WTC11 (cell line): ENCODE measurements around the gene ZNF605. TPM values are rescaled to one million over a fixed set of nuclear protein-coding genes. Genes with fewer than 3 reads are reported as not detected.

Source experiments
- ATAC-seq: fragments of 200-7000 bp; cut with Tn5 transposase; 2 replicates; pipeline ENCODE4 v1.10.0; 2021; ENCODE audit warnings: mild to moderate bottlenecking, moderate library complexity
- CTCF ChIA-PET: fragments of 300-600 bp; sonication (Branson Sonifier 250); formaldehyde crosslinking; loops from one replicate; lab custom pipeline; 2021; ENCODE audit warnings: antibody characterized with exemption; lab: Charles Lee
- POLR2A ChIA-PET: fragments of 350-600 bp; sonication (Branson Sonifier 250); formaldehyde crosslinking; loops from one replicate; lab custom pipeline; 2021; ENCODE audit warnings: antibody characterized with exemption; lab: Charles Lee
- DNase-seq: peaks from one replicate; pipeline ENCODE4 v3.0.0; 2021; ENCODE audit warnings: low spot score
- H3K27ac Mint-ChIP-seq: 2 replicates; pipeline ENCODE4 v1.8.0; 2021; ENCODE audit warnings: mixed read lengths
- H3K27me3 Mint-ChIP-seq: 2 replicates; pipeline ENCODE4 v1.8.0; 2021; ENCODE audit warnings: low read depth, mild to moderate bottlenecking, moderate library complexity, mixed read lengths
- H3K36me3 Mint-ChIP-seq: 2 replicates; pipeline ENCODE4 v1.8.0; 2021; ENCODE audit warnings: mixed read lengths
- H3K4me1 Mint-ChIP-seq: 2 replicates; pipeline ENCODE4 v1.8.0; 2022; ENCODE audit warnings: mixed read lengths
- H3K4me3 Mint-ChIP-seq: 2 replicates; pipeline ENCODE4 v1.8.0; 2021; ENCODE audit warnings: mild to moderate bottlenecking, moderate library complexity, mixed read lengths
- H3K9me3 Mint-ChIP-seq: 2 replicates; pipeline ENCODE4 v1.8.0; 2021; ENCODE audit warnings: mixed read lengths
- AFF4 ChIP-seq: sonication (generic); formaldehyde crosslinking; IDR thresholded peaks from 2 replicates; pipeline ENCODE4 v1.8.1; 2023; ENCODE audit warnings: mild to moderate bottlenecking, missing genetic modification reagents, borderline replicate concordance
- ATF1 ChIP-seq: sonication (generic); formaldehyde crosslinking; IDR thresholded peaks from 2 replicates; pipeline ENCODE4 v1.8.1; 2023; ENCODE audit warnings: mild to moderate bottlenecking, moderate library complexity, missing genetic modification reagents
- ATF2 ChIP-seq: sonication (generic); formaldehyde crosslinking; IDR thresholded peaks from 2 replicates; pipeline ENCODE4 v1.8.1; 2022; ENCODE audit warnings: low read depth, missing genetic modification reagents, borderline replicate concordance
- CREB1 ChIP-seq: sonication (generic); formaldehyde crosslinking; IDR thresholded peaks from 2 replicates; pipeline ENCODE4 v1.8.0; 2023; ENCODE audit warnings: mild to moderate bottlenecking, missing genetic modification reagents
- CREM ChIP-seq: sonication (generic); formaldehyde crosslinking; IDR thresholded peaks from 2 replicates; pipeline ENCODE4 v1.8.1; 2022; ENCODE audit warnings: mild to moderate bottlenecking, missing genetic modification reagents, moderate library complexity
- E2F4 ChIP-seq: sonication (generic); formaldehyde crosslinking; IDR thresholded peaks from 2 replicates; pipeline ENCODE4 v1.8.1; 2022; ENCODE audit warnings: low read depth, mild to moderate bottlenecking, moderate library complexity, missing genetic modification reagents, borderline replicate concordance
- FOXJ3 ChIP-seq: sonication (generic); formaldehyde crosslinking; IDR thresholded peaks from 2 replicates; pipeline ENCODE4 v1.9.0; 2021; ENCODE audit warnings: missing genetic modification reagents, mild to moderate bottlenecking, borderline replicate concordance
- FOXP1 ChIP-seq: sonication (generic); formaldehyde crosslinking; IDR thresholded peaks from 2 replicates; pipeline ENCODE4 v1.8.0; 2022; ENCODE audit warnings: missing genetic modification reagents, mild to moderate bottlenecking, moderate library complexity, borderline replicate concordance
- GABPB1 ChIP-seq: sonication (generic); formaldehyde crosslinking; IDR thresholded peaks from 2 replicates; pipeline ENCODE4 v1.8.1; 2023; ENCODE audit warnings: mild to moderate bottlenecking, missing genetic modification reagents
- IRF2 ChIP-seq: sonication (generic); formaldehyde crosslinking; IDR thresholded peaks from 2 replicates; pipeline ENCODE4 v1.8.0; 2022; ENCODE audit warnings: low read depth, missing genetic modification reagents, borderline replicate concordance
- JAZF1 ChIP-seq: fragments of 250-450 bp; sonication (Bioruptor Pico); IDR thresholded peaks from 2 replicates; pipeline ENCODE4 v1.9.0; 2021; ENCODE audit warnings: moderate library complexity, mild to moderate bottlenecking, inconsistent platforms
- NFATC4 ChIP-seq: fragments of 250-450 bp; sonication (Bioruptor Pico); IDR thresholded peaks from 2 replicates; pipeline ENCODE4 v1.9.0; 2021; ENCODE audit warnings: mild to moderate bottlenecking
- NFYB ChIP-seq: sonication (generic); formaldehyde crosslinking; conservative IDR thresholded peaks from 2 replicates; pipeline ENCODE4 v1.8.0; 2022; ENCODE audit warnings: low read depth, missing genetic modification reagents
- NR2C2 ChIP-seq: sonication (generic); formaldehyde crosslinking; IDR thresholded peaks from 2 replicates; pipeline ENCODE4 v1.8.0; 2022; ENCODE audit warnings: mild to moderate bottlenecking, missing genetic modification reagents
- PRRX2 ChIP-seq: fragments of 250-450 bp; sonication (Bioruptor Pico); IDR thresholded peaks from 2 replicates; pipeline ENCODE4 v1.8.0; 2021; ENCODE audit warnings: mild to moderate bottlenecking
- SP1 ChIP-seq: sonication (generic); formaldehyde crosslinking; conservative IDR thresholded peaks from 2 replicates; pipeline ENCODE4 v1.8.1; 2022; ENCODE audit warnings: missing genetic modification reagents
- TCF7 ChIP-seq: sonication (generic); formaldehyde crosslinking; IDR thresholded peaks from 2 replicates; pipeline ENCODE4 v1.8.0; 2022; ENCODE audit warnings: mild to moderate bottlenecking, low read depth, missing genetic modification reagents, moderate library complexity
- ZBTB21 ChIP-seq: sonication (generic); formaldehyde crosslinking; IDR thresholded peaks from 2 replicates; pipeline ENCODE4 v1.8.1; 2023; ENCODE audit warnings: mild to moderate bottlenecking, missing genetic modification reagents, borderline replicate concordance
- ZMAT4 ChIP-seq: fragments of 250-450 bp; sonication (Bioruptor Pico); IDR thresholded peaks from 2 replicates; pipeline ENCODE4 v1.9.0; 2021; ENCODE audit warnings: mild to moderate bottlenecking
- ZNF232 ChIP-seq: sonication (generic); formaldehyde crosslinking; IDR thresholded peaks from 2 replicates; pipeline ENCODE4 v1.8.0; 2022; ENCODE audit warnings: mild to moderate bottlenecking, missing genetic modification reagents
- ZNF281 ChIP-seq: sonication (generic); formaldehyde crosslinking; IDR thresholded peaks from 2 replicates; pipeline ENCODE4 v1.8.0; 2023; ENCODE audit warnings: mild to moderate bottlenecking, missing genetic modification reagents
- total RNA-seq: library from RNA; stranded (reverse); gene quantifications from 3 replicates; pipeline ENCODE4 v1.2.3, GENCODE V29; 2021

ZNF605 gene
- total RNA-seq, 1 experiment from 2014 or later: 21.1 TPM

GRCh38 chr12:132952371-132953162, 3.5 kb downstream of the ZNF605 start:
- TF ChIP-seq SP1 (CRISPR knock-in tag): no peak
- TF ChIP-seq GABPB1: no peak
- TF ChIP-seq TCF7 (CRISPR knock-in tag): no peak
- TF ChIP-seq ZMAT4: no peak
- no peak for TF ChIP-seq ZNF232 (CRISPR knock-in tag)
- no peak for TF ChIP-seq ZNF281 (CRISPR knock-in tag)
- no peak for TF ChIP-seq FOXJ3 (CRISPR knock-in tag)
- no peak for TF ChIP-seq ZBTB21 (CRISPR knock-in tag)
- TF ChIP-seq, all 79 proteins: peak for 0
- DNase-seq (no peak), ATAC-seq (no peak)
- H3K9me3 Mint-ChIP-seq: peaks cover 41% of the 10 kb centered on the region
- no peaks in the 10 kb centered on the region; the same call in none of the 2 replicates for H3K27me3 Mint-ChIP-seq
- H3K27ac Mint-ChIP-seq: no peak overlapping the region
- POLR2A ChIA-PET: no interaction called here
- no peak overlapping the region for H3K4me3 Mint-ChIP-seq
- CTCF ChIA-PET: no interaction called here
- peaks cover 14% of the 10 kb centered on the region for H3K4me1 Mint-ChIP-seq
- peaks cover 42% of the 10 kb centered on the region for H3K36me3 Mint-ChIP-seq

- CTCF ChIA-PET: no interaction called here
- no peak overlapping the region for H3K4me3 Mint-ChIP-seq
- peaks cover 12% of the 10 kb centered on the region for H3K4me1 Mint-ChIP-seq
- ATAC-seq (no peak), DNase-seq (no peak)
- peaks cover 35% of the 10 kb centered on the region for H3K9me3 Mint-ChIP-seq
- no peaks in the 10 kb centered on the region; the same call in none of the 2 replicates for H3K27me3 Mint-ChIP-seq
- TF ChIP-seq FOXP1 (CRISPR knock-in tag) (no peak), AFF4 (CRISPR knock-in tag) (no peak), ATF1 (no peak), ATF2 (CRISPR knock-in tag) (no peak), CREB1 (no peak), CREM (CRISPR knock-in tag) (no peak), PRRX2 (no peak), NFYB (CRISPR knock-in tag) (no peak), IRF2 (CRISPR knock-in tag) (no peak), NR2C2 (CRISPR knock-in tag) (no peak), JAZF1 (CRISPR knock-in tag) (no peak), E2F4 (no peak), NFATC4 (CRISPR knock-in tag) (no peak)
- POLR2A ChIA-PET: no interaction called here
- no peak overlapping the region for H3K27ac Mint-ChIP-seq
- peaks cover 41% of the 10 kb centered on the region for H3K36me3 Mint-ChIP-seq
Observed at GRCh38 chr12:132951649-132952048, 4.5 kb downstream of the ZNF605 start.
